ENCODE results near the gene SF3A1.

The SF3A1 gene

DNA sequence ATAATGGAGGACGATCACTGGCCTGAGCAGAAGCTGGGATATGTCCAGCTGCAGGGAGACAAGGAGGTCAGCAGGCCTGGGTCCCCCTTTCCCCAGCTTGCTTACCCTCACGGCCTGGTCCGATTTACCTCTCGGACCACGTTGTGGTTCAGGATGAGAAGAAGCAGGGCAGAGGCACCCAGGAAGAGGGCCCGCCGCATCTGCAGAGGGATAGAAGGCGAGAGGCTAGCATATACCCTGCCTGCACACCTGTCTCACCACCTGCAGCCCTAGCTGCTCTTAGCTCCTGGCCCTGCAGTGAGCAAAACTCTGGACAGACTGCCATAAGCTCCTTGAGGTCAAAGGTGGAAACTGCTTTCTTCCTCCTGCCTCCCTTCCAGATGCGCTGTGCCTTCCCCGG is 29.2 kb upstream of the SF3A1 start:
- no peak for DNase-seq

DNA sequence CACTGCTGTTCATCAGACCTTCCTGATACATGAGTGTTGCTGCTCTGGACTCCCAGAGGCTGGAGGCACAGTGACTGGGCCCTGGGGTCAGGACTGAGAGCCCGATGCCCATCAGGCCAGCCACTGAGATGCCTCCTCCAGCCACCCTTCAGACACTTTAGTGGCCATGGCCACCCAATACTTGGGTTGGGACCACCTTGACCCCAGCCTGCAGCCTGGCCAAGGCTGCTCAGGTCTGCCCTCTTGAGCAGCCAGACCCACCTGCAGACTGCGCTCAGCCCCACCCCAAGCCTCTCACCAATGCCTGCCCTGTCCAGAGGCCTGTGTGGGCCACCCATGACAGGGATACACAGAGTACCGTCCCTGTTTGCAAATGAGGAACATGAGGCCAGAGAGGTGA is 26.4 kb upstream of the SF3A1 start:
- no peak for DNase-seq

DNA sequence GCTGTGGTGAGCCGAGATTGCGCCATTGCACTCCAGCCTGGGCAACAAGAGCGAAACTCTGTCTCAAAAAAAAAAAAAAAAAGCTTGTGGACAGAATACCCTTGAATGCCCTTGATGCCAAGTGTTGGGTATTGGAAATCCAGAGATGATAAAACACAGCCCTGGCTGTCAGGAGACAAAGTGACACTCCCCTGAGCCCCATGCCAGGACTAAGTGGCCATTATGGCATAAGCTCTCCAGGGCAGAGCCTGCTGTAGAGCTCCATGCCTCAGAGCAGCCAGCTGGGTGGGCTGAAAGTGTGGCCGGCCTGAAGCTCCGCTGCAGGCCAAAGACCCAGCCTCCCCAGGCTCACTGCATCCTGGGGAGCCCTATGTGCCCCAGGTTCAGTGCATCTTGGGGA is 25.6 kb upstream of the SF3A1 start:
- no peak for DNase-seq

DNA sequence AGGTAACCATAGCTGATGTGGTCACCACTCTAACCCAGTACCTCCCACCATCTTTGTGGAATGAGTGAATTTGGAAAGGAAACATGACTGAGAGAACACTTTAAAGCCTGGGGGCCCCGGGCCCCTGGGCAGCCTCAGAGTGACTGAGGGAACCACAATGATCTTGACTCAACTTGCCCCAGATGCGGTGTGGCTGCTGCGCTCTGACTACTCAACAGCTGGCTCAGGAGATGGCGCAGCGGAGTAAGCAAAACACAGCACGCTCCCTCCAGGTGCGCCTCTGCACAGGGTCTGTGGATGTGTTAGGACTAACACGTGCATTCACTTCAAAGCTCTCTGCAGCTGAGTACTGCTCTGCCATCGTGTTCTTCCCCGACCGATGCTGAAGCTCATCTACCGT is 24.6 kb upstream of the SF3A1 start:
- no peak for DNase-seq

DNA sequence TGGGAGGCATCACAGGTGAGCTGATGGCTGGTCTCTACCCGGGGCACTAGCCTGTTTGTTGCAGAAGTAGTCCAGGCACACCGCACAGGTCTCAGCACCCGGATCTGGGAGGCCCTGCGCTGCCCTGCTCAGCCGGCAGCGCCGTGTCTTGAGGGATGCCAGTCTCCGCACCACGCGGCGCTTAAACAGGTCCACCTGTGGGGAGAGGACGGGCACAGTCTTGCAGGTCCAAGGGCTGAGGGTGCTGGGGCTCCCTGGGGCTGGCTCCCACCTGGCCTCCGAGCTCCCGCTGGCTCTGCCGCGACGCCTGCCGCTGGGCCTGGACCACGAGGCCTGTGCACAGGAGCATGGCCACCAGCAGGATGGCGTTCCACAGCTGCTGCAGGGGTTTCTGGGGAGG is 23.3 kb upstream of the SF3A1 start:
- DNase-seq, result no peak

DNA sequence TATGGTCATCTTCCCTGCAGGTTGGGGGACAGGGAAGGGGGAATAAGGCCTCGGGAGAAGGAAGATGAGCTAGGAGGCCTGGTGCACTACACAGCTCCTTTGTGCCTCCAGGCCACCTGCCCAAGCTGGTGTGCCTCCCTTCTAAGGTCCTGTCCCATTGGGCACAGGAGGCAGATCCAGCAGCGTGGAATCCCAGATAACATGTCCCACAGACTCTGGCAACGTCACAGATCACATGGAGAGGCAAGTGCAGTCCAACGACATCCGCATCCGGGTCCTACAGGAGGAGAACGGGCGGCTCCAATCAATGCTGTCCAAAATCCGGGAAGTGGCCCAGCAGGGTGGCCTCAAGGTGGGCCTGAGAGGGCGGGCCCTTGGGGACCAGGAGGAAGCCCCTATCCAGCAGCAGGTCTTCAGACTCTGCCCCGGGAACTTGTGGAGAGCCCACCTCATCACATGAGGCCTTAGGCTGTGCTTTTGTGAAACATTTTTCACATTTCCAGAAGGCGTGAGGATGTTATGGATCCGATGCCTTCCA is 18.7 kb upstream of the SF3A1 start:
- no peak for DNase-seq

DNA sequence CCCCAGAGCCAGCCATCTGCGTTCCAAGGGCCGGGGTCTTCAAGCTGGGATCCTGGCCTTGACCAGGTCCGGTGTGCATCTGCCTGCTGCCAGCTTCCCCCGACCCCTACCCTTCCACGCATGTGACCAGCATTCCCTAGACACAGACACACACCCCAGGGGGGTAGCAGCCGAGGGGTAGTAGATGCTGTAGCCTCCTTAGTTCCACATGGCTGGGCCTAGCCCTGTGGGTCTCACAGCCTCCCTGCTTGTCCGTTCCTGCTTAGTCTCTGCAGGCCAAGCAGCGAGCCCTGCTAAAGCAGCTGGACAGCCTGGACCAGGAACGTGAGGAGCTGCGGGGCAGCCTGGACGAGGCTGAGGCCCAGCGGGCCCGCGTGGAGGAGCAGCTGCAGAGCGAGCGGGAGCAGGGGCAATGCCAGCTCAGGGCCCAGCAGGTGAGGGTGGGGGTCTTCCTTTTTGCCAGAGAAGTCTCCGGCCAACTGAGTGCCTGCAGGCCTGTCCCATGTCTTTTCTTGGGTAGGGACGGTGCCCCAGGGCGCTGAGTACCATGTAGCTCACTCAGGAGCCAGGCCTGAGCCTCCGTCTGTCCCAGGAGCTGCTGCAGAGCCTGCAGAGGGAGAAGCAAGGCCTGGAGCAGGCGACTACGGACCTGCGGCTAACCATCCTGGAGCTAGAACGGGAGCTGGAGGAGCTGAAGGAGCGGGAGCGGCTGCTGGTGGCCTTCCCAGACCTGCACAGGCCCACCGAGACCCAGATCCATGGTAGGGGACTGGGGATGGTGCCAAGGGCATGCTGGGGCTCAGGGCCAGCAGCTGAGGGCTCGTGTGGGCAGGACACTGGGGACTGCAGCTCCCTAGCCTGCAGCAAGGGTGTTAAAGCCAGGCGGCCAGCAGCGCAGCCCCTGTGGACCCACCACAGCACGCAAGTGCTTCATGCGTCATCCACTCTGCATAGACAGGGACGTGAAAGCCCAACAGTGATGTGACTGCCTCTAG is 16.9 kb upstream of the SF3A1 start:
- DNase-seq, result no peak

DNA sequence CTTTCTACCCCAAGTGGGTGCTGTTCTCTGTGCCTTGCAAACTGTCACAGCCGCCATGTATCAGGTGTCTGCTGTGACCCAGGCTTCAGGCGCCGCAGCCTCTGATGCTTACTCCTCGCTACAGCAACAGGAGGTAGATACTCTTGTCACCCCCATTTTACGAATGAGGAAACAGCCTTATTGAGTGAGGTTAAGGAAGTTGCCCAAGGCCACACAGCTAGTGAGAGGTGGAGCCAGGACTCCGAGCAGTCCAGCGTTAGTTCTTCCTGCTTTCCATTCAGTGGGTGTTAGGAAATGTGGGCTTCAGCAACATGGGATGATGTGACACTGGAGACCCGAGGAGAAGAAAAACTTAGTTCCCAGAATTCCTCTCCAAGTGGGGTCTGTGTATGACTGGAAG is 16.2 kb upstream of the SF3A1 start:
- no peak for DNase-seq

DNA sequence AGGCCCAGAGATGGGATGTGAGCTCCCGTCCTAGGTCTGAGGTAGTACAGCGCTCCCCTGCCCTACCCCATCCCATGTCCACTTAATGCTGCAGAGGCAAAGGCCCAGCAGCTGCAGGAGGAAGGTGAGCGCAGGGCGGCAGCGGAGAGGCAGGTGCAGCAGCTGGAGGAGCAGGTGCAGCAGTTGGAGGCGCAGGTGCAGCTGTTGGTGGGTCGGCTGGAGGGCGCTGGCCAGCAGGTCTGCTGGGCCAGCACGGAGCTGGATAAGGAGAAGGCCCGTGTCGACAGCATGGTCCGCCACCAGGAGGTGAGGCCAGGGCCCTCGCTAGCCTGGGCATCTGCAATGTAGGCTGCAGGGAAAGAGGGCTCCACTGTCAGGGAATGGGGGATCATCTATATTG is 15.3 kb upstream of the SF3A1 start:
- no peak for DNase-seq

DNA sequence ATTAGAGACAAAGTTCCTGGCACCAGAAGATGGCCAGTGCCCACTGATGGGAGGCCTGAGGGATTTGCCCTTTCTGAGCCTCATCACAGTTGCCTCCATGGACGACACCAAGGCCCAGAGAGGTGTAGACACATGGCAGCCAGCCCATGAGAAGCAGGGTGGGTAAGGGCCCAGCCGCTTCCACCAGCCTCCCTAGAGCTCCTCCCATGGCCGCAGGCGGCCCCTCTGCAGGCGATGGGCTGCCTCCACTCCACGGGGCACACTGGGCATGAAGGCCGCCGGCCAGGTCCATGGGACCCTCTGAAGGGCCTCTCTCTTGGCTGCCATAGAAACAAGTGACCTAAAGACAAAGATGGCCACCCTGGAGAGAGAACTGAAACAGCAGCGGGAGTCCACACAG is 14.6 kb upstream of the SF3A1 start:
- DNase-seq, result no peak

DNA sequence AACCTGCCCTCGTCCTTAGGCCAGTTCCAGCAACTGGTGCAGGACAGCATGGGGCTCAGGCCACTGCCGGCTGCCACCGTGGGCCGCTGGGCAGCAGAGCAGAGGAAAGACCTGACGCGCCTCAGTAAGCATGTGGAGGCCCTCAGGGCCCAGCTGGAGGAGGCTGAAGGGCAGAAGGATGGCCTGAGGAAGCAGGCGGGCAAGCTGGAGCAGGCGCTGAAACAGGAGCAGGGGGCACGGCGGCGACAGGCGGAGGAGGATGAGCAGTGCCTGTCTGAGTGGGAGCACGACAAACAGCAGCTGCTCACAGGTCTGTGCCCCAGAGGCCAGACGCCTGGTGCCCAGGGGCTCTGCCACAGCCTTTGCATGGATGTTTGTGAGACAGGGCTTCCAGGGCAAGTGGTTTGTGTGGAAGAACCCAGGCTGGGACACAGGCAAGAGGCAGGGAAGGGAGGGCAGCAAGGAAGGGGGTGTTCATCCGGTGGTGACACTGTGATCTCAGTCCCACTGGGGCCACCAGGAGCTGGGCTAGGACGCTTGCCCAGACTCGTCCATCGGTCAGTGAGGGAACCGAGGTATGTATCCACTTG is 14.0 kb upstream of the SF3A1 start:
- DNase-seq, result no peak

DNA sequence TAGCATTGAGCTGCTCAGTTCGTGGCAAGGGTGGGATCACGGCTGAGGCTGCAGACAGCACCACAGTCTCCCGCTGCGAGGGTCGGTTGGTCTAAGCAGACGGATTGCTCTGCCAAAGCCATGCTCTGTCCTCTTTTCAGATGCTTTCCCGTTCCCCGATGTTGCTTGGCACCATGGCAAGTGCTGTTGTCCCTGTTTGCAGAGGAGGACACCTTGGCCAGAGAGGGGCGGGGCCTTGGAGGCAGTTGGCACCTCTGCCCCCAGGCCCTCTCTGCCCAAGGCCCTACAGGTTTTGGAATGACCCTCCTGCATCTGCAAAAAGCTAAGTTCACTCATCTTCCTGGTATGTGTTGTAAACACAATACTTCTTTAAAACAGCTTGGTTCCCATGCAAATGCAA is 11.7 kb upstream of the SF3A1 start:
- DNase-seq, result no peak

DNA sequence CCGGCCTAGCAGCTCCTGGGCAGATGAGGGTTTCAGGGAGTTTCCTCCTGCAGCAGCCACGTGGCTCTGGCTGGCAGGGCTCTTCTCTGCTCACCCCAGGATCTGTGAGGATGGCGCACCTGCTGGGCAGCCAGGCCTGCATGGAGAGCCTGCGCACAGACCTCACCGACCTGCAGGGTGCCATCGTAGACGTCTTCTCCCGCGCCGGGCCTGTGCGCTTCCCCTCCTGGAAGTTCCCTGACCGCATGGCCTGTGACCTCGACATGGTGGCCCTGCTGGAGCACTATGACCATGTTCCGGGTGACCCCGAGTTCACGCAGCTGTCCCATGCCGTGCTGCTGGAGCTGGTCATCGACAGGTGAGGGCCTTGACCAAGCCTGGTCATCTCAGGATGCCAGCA is 9.2 kb upstream of the SF3A1 start:
- no peak for DNase-seq

DNA sequence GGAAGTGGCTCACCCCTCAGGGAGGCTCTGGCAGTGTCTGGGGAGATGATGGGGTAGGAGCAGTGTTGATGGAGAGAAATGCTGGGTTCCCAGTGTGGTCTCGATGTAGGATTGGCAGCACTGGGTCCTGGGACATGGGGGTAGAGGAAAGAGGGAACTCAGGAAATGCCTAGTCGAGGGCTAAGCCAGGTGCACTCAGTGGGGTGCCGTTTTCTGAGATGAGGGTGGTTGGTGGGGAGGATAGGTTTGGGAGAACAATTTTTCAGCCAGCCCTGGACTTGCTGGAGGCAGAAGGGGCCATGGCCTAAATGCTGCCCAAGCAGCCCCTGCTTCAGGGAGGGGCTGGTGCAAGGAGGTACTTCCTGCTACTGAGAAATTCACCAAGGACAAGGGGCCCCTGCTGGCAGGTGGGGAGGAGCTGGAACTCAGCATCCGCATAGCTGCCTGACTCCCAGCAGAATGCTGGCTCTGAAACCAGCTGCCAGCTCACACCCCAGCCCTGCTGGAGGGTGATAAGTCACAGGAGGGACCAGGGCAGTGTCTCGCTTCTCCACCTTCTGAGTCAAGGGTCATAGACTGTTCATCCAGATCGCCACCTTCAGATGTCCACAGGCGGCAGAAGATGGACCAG is 6.1 kb upstream of the SF3A1 start:
- DNase-seq, result no peak

DNA sequence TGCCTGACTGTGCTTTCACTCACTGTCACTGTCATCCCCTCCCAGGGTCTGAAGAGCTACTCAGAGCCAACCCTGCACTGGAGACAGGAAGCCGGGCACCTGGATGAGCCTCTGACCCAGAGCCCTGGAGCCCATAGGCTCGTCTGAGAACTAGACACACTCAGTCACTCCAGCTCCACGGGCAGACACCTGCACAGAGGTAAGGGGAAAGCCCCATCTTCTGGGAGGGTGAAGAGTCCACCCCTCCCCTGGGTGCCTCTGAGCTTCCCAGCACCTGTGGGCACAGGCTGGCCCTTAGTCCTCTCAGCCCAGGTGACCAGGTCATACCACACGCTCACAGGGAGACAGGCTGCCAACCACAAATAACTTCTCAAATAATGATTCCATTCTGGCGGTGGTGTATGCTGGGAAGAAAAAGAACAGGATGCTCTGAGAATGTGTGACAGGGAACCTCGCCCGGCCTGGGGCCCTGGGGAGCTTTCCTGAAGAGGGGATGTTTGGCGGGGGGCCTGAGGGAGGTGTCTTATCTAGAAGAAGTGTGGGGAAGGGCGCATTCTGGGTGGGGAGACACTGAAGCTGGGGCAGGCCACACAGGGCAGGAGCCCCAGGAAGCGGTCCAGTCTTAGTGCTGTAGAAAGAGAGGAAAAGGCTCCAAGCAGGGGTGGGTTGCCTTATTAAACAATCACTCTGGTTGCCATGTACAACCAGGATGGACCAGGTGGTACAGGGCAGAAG is 5.4 kb upstream of the SF3A1 start:
- no peak for DNase-seq

DNA sequence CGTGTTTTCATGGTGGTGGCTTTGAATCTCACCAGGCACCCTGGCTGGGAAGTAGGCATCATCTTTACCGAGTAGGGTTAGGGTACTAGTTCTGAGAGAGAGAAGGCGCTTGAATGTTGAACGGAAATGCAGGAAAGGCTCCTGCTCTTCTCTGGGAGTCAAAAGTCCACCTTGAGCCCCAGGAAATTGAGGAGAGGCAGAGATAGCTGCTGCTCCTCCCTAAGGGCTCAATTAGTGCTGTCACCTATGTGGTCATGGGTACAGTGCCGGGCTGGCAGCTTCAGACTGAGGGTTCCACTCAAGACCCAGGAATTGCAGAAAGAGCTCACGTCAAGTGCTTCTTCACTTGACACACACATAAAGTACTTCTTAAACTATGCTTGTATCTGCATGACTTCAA is 1.8 kb upstream of the SF3A1 start:
- no peak for DNase-seq

DNA sequence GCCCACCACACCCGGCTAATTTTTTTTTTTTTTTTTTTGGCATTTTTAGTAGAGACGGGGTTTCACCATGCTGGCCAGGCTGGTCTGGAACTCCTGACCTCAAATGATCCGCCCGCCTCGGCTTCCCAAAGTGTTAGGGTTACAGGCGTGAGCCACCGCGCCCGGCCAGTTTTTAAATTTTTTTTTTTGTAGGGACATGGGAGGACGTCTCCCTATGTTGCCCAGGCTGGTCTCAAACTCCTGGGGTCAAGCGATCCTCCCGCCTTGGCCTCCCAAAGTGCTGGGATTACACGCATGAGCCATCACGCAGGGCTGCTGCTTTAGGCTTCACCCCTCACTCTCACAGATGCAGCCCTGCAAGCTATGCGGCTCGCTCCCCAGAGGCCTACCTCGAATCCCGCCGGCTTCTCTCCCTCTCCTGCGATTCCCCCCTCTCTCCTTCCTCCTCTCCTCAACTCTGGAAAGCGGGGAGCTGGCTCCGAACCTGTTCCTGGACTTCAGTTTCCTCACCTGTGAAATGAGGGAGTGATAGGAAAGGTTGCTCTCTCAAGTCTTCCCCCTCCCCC is 1.0 kb upstream of the SF3A1 start:
- no peak for DNase-seq

DNA sequence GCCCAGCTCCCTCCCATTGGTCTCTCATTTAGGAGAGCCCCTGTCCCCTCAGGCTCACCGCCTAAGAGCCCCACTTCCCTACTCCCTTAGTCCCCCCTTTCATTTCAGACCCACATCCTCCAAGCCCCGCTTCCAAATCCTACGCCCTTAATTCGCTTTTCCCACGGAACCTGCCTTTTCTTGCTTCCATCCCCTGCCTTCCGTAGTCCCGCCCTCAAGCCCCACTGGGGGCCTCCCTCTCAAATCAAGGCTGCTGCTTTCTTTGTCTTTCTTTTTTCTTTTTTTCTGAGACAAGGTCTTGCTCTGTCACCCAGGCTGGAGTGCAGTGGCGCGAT is 509 bp upstream of the SF3A1 start:
- DNase-seq, result no peak

DNA sequence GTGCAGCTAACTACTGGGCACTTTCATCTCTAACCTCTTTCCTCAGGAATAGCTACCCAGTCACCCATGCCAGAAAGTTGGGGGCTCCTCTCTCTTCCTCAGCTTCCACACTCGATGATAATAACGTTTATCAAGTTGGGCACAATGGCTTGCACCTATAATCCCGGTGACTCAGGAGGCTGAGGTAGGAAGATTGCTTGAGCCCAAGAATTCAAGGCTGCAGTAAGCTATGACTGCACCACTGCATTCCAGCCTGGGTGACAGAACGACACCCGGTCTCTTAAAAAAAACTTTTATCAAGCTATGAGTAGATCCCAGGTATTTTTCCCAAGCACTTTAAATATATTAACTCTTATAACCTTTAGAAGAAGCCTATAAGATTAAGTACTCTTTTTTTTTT is 2.0 kb downstream of the SF3A1 start:
- no peak for DNase-seq

DNA sequence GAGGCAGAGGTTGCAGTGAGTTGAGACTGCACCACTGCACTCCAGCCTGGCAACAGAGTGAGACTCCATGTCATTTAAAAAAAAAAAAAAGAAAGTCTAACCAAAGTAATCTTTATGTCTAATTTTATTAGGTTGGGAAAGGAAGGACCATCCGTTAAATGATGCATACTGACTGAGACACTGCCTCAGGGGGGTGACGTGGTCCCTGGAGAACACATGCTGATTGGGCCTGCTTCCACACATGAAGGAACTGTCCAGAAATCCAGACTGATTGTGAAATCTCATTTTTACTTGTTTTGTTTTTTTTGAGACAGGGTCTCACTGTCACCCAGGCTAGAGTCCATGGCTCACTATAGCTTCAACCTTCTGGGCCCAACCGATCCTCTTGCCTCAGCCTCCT is 5.5 kb downstream of the SF3A1 start:
- no peak for DNase-seq

DNA sequence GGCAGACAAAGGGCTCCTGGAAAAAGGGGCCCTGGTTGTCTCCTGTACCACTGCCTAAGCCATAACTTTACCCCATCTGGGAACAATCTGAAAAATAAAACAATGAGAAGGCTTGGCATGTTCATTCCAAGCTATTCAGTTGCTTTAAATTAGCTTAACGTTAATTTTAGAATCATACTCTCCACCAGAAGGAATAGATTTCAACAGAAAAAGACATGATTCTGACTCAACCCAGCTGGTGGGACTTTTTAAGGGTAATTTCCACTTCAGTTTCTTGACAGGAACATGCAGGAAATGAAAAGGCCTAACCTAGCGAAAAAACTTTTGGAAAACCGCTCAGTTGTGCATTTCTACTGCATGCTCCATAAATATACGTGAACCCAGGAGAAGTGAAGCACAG is 7.9 kb downstream of the SF3A1 start:
- no peak for DNase-seq

DNA sequence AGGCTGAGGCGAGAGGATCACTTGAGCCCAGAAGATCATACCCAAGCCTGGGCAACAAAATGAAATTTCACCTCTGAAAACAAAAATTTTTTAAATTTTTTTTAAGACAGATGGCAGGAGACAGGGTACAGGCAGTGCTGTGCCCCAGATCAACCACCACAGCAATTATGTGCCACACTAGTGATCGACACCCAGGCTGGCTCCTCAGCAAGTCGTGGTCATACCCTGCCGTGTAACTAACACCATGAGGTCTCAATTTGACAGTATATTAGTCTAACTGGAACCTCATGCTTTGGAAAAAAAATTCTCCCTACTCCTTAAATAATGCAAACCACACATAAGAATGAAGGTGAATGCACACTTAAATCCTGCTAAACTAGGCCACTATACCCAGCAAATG is 8.3 kb downstream of the SF3A1 start:
- no peak for DNase-seq

Data from fibroblast of skin of scalp (primary cell).